AG10803 (cell line): ENCODE measurements around the gene RIBC2.

Experiments
- DNase-seq: peaks from one replicate; pipeline ENCODE4 v3.0.0; 2010; ENCODE audit warnings: low read depth
- H3K4me3 ChIP-seq: 2 replicates; pipeline ENCODE4 v1.5.1; 2011; ENCODE audit warnings: mild to moderate bottlenecking, low read length, control low read depth
- TF ChIP-seq, protein P1 (sequence below): conservative IDR thresholded peaks from 2 replicates; pipeline ENCODE4 v1.5.1; 2011; ENCODE audit warnings: mild to moderate bottlenecking, low read length, control low read depth, inconsistent platforms

RIBC2 gene

DNA sequence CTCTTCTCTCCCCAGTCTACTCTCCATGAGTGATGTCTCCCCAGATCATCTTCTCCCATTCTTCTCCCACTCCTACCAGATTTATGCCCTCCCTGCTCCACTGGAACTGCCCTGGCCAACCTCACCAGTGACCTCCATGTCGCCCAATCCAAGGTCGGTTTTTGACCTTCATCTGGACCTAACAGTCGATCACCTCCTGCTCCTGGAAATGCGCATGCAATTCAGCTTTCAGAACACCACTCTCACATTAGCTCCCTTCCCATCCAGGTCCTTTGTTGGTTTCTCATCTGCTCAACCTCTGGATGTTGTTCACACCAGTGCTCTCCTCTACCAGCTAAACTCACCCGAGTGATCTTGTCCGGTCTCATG lies 5.3 kb downstream of the RIBC2 start:
- TF ChIP-seq, protein P1, sequence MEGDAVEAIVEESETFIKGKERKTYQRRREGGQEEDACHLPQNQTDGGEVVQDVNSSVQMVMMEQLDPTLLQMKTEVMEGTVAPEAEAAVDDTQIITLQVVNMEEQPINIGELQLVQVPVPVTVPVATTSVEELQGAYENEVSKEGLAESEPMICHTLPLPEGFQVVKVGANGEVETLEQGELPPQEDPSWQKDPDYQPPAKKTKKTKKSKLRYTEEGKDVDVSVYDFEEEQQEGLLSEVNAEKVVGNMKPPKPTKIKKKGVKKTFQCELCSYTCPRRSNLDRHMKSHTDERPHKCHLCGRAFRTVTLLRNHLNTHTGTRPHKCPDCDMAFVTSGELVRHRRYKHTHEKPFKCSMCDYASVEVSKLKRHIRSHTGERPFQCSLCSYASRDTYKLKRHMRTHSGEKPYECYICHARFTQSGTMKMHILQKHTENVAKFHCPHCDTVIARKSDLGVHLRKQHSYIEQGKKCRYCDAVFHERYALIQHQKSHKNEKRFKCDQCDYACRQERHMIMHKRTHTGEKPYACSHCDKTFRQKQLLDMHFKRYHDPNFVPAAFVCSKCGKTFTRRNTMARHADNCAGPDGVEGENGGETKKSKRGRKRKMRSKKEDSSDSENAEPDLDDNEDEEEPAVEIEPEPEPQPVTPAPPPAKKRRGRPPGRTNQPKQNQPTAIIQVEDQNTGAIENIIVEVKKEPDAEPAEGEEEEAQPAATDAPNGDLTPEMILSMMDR, result no peak
- no peak for DNase-seq
- H3K4me3 ChIP-seq, result no peak overlapping the region

DNA sequence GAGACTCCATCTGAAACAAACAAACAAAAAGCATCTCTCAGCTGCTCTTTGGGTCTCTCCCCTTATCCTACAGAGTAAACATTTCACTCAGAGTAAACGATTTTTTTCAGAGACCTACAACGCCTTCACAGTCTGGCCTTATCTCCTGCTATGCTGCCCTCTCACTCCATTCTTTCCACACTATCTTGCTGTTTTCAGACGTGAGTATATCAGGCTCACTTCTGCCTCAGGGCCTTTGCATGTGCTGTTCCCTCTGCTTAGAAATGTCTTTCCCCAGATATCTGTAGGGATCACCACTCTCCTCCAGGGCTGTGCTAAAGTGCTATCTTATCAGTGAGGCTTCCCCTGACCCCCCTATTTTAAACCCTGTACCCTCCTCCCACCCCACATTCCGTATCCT lies 6.5 kb downstream of the RIBC2 start:
- DNase-seq, result no peak
- H3K4me3 ChIP-seq, result no peak overlapping the region
- TF ChIP-seq, protein P1, result no peak

DNA sequence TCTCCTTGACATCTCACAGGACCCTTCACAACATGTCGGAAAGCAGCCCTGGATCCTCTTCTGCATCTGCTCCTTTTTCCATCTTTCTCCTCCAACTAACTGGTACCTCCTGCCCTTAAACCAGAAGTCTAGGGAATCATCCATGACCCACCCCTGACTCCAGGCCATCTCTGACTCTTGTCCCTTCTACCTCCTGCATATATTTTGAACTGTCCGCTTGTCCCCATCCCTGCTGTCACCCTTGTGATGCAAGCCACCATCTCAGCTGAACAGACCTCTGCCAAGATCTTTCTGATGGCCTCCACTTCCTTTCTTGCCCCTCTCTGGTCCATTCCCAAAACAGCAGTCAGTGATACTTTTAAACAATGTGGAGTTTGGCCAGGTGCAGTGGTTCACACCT lies 7.0 kb downstream of the RIBC2 start:
- DNase-seq, result no peak
- TF ChIP-seq, protein P1, result no peak
- H3K4me3 ChIP-seq, result no peak overlapping the region

DNA sequence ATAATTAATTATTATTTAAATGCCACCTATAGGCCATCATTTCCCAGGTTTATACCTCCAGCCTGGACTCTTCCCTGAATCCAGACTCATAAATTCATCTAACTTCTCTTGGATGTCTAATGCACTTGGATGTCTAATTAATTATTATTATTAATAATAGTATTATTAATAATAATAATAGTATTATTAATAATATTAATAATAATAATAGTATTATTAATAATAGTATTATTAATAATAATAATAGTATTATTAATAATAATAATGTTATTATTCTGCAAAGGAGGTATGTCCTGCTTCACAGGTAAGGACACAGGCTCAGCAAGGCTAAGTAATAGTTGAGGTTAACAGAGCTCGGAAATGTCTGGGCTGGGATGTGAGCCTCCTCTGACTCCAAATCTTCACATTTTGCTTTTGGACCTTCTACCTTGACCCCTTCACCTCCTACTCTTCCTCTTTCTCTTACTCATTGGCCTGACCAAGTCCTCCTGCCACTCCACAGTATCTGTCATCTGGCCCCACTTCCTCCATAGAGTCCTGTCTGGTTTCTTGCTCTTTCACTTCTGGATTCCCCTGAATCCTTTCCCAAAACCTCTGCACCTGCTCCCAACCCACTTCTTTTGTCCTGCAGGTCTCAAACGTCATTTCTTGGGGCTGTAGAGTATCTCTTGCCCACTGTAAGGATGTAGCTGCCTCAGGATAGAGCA lies 8.0 kb downstream of the RIBC2 start:
- no peak overlapping the region for H3K4me3 ChIP-seq
- TF ChIP-seq, protein P1, result no peak
- DNase-seq, result no peak

DNA sequence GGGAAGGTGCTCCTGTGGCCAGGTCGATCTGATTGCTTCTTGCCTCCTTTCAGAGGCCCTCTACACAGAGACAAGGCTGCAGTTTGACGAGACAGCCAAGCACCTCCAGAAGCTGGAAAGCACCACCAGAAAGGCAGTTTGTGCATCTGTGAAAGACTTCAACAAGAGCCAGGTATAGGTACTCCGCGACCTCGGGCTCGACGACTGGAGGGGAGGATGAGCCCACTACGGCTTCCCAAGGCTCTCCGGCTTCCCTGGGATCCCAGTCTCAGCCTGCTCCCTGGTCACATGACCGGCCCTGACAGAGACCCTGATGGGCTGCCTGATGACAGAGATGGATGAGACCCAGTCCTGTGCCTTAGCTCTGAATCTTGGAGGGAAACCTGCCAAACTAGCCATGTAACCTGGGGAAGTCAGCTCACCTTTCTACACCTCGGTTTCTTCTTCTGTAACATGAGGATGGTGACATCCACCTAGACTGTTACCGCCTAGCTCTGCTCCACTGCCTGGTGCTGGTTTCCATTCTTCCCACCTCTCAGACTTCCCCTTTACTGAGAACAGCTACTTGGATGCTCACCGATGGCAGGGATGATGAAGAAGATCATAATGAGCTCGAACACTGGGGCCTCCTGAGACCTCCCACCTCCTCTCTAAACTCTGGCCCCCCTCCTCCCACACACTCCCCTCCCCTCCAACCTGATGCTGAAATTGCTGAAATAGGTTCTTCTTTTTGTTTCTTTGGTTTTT lies 8.9 kb downstream of the RIBC2 start:
- no peak for DNase-seq
- H3K4me3 ChIP-seq, result no peak overlapping the region
- TF ChIP-seq, protein P1, result no peak

DNA sequence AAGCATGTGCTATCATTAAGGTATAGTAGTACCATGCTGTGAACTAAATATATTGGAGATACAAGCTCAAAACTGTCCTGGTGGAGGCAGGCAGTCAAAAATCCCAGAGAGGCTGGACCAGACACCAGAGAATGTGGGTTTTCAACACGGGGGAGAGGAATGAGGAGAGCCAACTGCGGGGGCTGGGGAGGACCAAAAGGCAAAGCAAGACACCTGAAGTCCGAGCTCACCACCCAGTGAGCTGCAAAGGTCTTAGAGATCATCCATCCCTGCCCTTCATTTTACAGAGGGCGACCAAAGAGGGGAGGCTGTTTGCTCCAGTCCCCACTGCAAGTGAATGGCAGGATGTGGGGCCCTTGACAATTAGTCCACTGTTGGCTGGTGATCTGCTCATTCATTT lies 10.0 kb downstream of the RIBC2 start:
- no peak for DNase-seq
- no peak overlapping the region for H3K4me3 ChIP-seq
- TF ChIP-seq, protein P1, result no peak

DNA sequence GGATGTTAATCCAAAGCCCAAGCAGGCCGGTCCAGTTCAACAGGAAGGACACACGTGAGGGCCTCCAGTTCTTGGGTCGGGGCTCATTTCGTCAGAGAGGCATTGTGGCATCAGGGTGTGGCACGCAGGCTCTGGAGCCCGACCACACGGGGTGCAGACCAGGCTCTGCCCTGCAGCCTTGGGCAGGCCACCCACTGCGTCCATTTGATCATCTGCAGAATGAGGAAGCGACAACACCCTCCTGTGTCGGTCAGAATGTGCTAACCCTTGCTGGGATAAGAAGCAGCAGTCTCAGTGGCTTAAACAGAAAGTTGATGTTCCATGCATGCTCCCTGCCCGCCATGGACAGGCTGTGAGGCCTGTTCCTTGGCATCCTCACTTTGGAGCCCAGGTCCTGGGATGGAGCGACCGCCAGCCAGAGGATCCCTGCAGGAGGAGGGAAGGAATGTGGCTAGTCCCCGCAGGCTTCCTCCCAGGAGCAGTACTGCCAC lies 10.8 kb downstream of the RIBC2 start:
- TF ChIP-seq, protein P1, result no peak
- no peak for DNase-seq
- no peak overlapping the region for H3K4me3 ChIP-seq
